Activated naive CD4-positive, alpha-beta T cell treated with anti-CD3 and anti-CD28 coated beads, Interleukin-2, amount 50 U/mL, for 16 hours (primary cell): ENCODE results near the gene PCDH15.

Experiments
- DNase-seq: peaks from one replicate; pipeline ENCODE4 v3.0.0-alpha.2; 2020

Gene PCDH15

GRCh38 chr10:53836638-53837037, 964.4 kb downstream of the PCDH15 start:
- DNase-seq: no peak

GRCh38 chr10:53833908-53834307, 967.1 kb downstream of the PCDH15 start:
- DNase-seq: no peak

GRCh38 chr10:53827261-53827660, 973.8 kb downstream of the PCDH15 start:
- DNase-seq: no peak

GRCh38 chr10:53808677-53809372, 992.2 kb downstream of the PCDH15 start:
- no peak for DNase-seq

- DNase-seq: no peak
These were observed 1014.7 kb downstream of the PCDH15 start for GRCh38 chr10:53786236-53786900.

- DNase-seq: no peak
These were observed 1029.3 kb downstream of the PCDH15 start for GRCh38 chr10:53771701-53772100.

- no peak for DNase-seq
These were observed 1030.1 kb downstream of the PCDH15 start for GRCh38 chr10:53770903-53771302.

- DNase-seq: no peak
These were observed 1035.7 kb downstream of the PCDH15 start for GRCh38 chr10:53765311-53765710.

- DNase-seq: no peak
These were observed 1046.3 kb downstream of the PCDH15 start for GRCh38 chr10:53754596-53755250.
